Endothelial cell of umbilical vein (primary cell): ENCODE results near the gene NFU1. TPM values are rescaled to one million over a fixed set of nuclear protein-coding genes. Genes with fewer than 3 reads are reported as not detected.

Experiments
- BruUV-seq: library from RNA; stranded (reverse); fragments of 400-500 nt; replicated peaks from 2 replicates; lab custom pipeline; 2021; lab: Mats Ljungman, UMichigan
- CTCF ChIA-PET: fragments of 300-600, 350-600 bp; sonication (Branson Sonifier 250); formaldehyde crosslinking; loops from one replicate; lab custom pipeline; 2021; ENCODE audit warnings: antibody characterized with exemption, inconsistent platforms; lab: Charles Lee
- POLR2A ChIA-PET: fragments of 300-600, 350-600 bp; sonication (Branson Sonifier 250); formaldehyde crosslinking; loops from one replicate; lab custom pipeline; 2021; ENCODE audit warnings: antibody characterized with exemption, inconsistent platforms; lab: Charles Lee
- DNase-seq: peaks from one replicate; pipeline ENCODE4 v3.0.0-alpha.2; 2011; ENCODE audit warnings: low read depth, low spot score
- FAIRE-seq: peaks from 2 replicates; lab custom pipeline; 2011; peaks lifted over from hg19 to GRCh38; lab: Jason Lieb, UNC
- H2AFZ ChIP-seq: 2 replicates; pipeline ENCODE4 v1.6.0; 2012; ENCODE audit warnings: low read depth, low read length, control low read depth, inconsistent platforms
- H3K27ac ChIP-seq: 2 replicates; pipeline ENCODE4 v1.5.1; 2011; ENCODE audit warnings: low read depth, mild to moderate bottlenecking, control low read depth, low read length, moderate library complexity; ENCODE audit not compliant: insufficient read depth
- H3K27me3 ChIP-seq, 2 experiments: 2 replicates each; pipeline versions ENCODE4 v1.6.0 to v1.6.1; 2011; ENCODE audit warnings: low read length in 2 of 2, mixed read lengths in 1 of 2; ENCODE audit not compliant: control insufficient read depth in 2 of 2, insufficient read depth in 2 of 2
- H3K36me3 ChIP-seq, 2 experiments: 2 replicates in 1 of 2; 3 replicates in 1 of 2; pipeline ENCODE4 v1.5.1; 2011; ENCODE audit warnings: low read length in 2 of 2, mild to moderate bottlenecking in 1 of 2, moderate library complexity in 1 of 2; ENCODE audit not compliant: control insufficient read depth in 2 of 2, insufficient read depth in 2 of 2; ENCODE audit errors: extremely low read depth in 1 of 2
- H3K4me1 ChIP-seq: 3 replicates; pipeline ENCODE4 v1.5.1; 2011; ENCODE audit warnings: mild to moderate bottlenecking, low read length; ENCODE audit not compliant: control insufficient read depth, insufficient read depth; ENCODE audit errors: extremely low read depth
- H3K4me2 ChIP-seq: 2 replicates; pipeline ENCODE4 v1.6.1; 2011; ENCODE audit warnings: low read length, control low read depth, mixed read lengths; ENCODE audit not compliant: insufficient read depth
- H3K4me3 ChIP-seq, 3 experiments: fragments of 200-600 bp in 1 of 3; sonication (generic), shearing (Covaris generic) in 1 of 3; replicated peaks in 1 of 3; 2 replicates each; pipeline ENCODE4 v1.5.1; 2011 to 2016; ENCODE audit warnings: control low read depth in 3 of 3, low read length in 3 of 3, mild to moderate bottlenecking in 2 of 3, inconsistent platforms in 1 of 3, low read depth in 1 of 3, moderate library complexity in 1 of 3; ENCODE audit not compliant: insufficient read depth in 1 of 3
- H3K79me2 ChIP-seq: 2 replicates; pipeline ENCODE4 v1.6.0; 2012; ENCODE audit warnings: low read length, inconsistent platforms; ENCODE audit not compliant: control insufficient read depth, insufficient read depth
- H3K9ac ChIP-seq: replicated peaks from 2 replicates; pipeline ENCODE3; 2011; ENCODE audit warnings: low read length, control low read depth; ENCODE audit not compliant: insufficient read depth; ENCODE audit errors: extremely low read depth
- H3K9me1 ChIP-seq: replicated peaks from 3 replicates; pipeline ENCODE4 v1.6.0; 2011; ENCODE audit warnings: mild to moderate bottlenecking, low read length; ENCODE audit not compliant: control insufficient read depth, insufficient read depth; ENCODE audit errors: extremely low read depth
- H3K9me3 ChIP-seq: replicated peaks from 2 replicates; pipeline ENCODE4 v1.5.1; 2012; ENCODE audit warnings: low read length, inconsistent platforms; ENCODE audit not compliant: control insufficient read depth, insufficient read depth
- H4K20me1 ChIP-seq: replicated peaks from 2 replicates; pipeline ENCODE3; 2011; ENCODE audit warnings: mild to moderate bottlenecking, low read length; ENCODE audit not compliant: control insufficient read depth, insufficient read depth; ENCODE audit errors: extremely low read depth
- CTCF ChIP-seq, 2 donors: IDR thresholded peaks; 1 replicate in 1 of 2; 2 replicates in 1 of 2; pipeline ENCODE4 v1.5.1; 2011; ENCODE audit warnings: low read length in 2 of 2, mild to moderate bottlenecking in 2 of 2, moderate library complexity in 2 of 2, control low read depth in 1 of 2, inconsistent platforms in 1 of 2, low read depth in 1 of 2; ENCODE audit not compliant: insufficient read depth in 1 of 2; ENCODE audit errors: extremely low read depth in 1 of 2
- EZH2 ChIP-seq: IDR thresholded peaks from 2 replicates; pipeline ENCODE4 v1.6.1; 2012; ENCODE audit warnings: borderline replicate concordance, low read depth, mild to moderate bottlenecking, moderate library complexity, low read length, inconsistent platforms; ENCODE audit not compliant: severe bottlenecking
- FOS ChIP-seq: IDR thresholded peaks from 2 replicates; pipeline ENCODE4 v1.6.1; 2011; ENCODE audit warnings: mild to moderate bottlenecking, low read length, moderate library complexity, borderline replicate concordance; ENCODE audit not compliant: insufficient read depth
- GATA2 ChIP-seq: IDR thresholded peaks from 2 replicates; pipeline ENCODE4 v1.7.0; 2011; ENCODE audit warnings: low read depth, mild to moderate bottlenecking, moderate library complexity, mixed read lengths, low read length; ENCODE audit not compliant: insufficient read length, insufficient read depth
- JUN ChIP-seq: IDR thresholded peaks from 2 replicates; pipeline ENCODE4 v1.6.1; 2011; ENCODE audit warnings: borderline replicate concordance, low read depth; ENCODE audit not compliant: insufficient read length, insufficient read depth
- MAX ChIP-seq: IDR thresholded peaks from 2 replicates; pipeline ENCODE4 v1.6.1; 2011; ENCODE audit not compliant: insufficient read depth, insufficient read length
- MYC ChIP-seq: IDR thresholded peaks from one replicate; pipeline ENCODE4 v1.6.1; 2011; ENCODE audit warnings: mild to moderate bottlenecking, low read depth, low read length
- POLR2A ChIP-seq: IDR thresholded peaks from 2 replicates; pipeline ENCODE4 v1.6.1; 2012; ENCODE audit warnings: low read depth, mild to moderate bottlenecking, control low read depth, low read length
- POLR2AphosphoS5 ChIP-seq: IDR thresholded peaks from 2 replicates; pipeline ENCODE4 v1.6.1; 2012; ENCODE audit warnings: low read depth, mild to moderate bottlenecking, control low read depth, low read length, moderate library complexity; ENCODE audit not compliant: insufficient read depth
- dilution Hi-C: fragments of 300-500 bp; cut with MboI; formaldehyde crosslinking; loops from one replicate; pipeline ENCODE4 v1.15.0; 2019; ENCODE audit warnings: low sequenced_read_pairs; ENCODE audit not compliant: extremely low pct_ligation_motif_present
- intact Hi-C: fragments of 100-400 bp; cut with micrococcal nuclease; formaldehyde crosslinking; loops from one replicate; pipeline ENCODE4 v1.10.0; 2022
- polyA plus RNA-seq, 4 experiments: library from polyadenylated mRNA; depleted of rRNA in 3 of 4; stranded (reverse) in 3 of 4; unstranded in 1 of 4; fragments of >200 nt; gene quantifications; 2 replicates each; pipeline versions ENCODE4 v1.2.1 to v1.2.3, GENCODE V29; 2011 to 2012; ENCODE audit warnings: missing spikeins in 1 of 4
- total RNA-seq: library from RNA; stranded (reverse); gene quantifications from 2 replicates; pipeline ENCODE4 v1.2.3, GENCODE V29; 2021

Gene NFU1
- total and polyA plus RNA-seq, 2 donors (not counting 3 experiments of a cell fraction or from before 2014, with no cell fraction given), result 19.6 to 49.7 TPM

- no TSS peak for BruUV-seq
- Histone ChIP-seq H3K27ac (no peak overlapping the region), H3K27me3 (no peaks in the 10 kb centered on the region), H4K20me1 (no peaks in the 10 kb centered on the region), H3K4me2 (no peak overlapping the region), H3K36me3 (no peaks in the 10 kb centered on the region), H2AFZ (no peak overlapping the region), H3K9me3 (no peaks in the 10 kb centered on the region), H3K4me1 (no peaks in the 10 kb centered on the region), H3K9ac (no peak overlapping the region), H3K79me2 (no peaks in the 10 kb centered on the region), H3K9me1 (no peaks in the 10 kb centered on the region), H3K4me3 (no peak overlapping the region)
- CTCF ChIA-PET, result interaction anchor here (1.2 kb wide), 1 partner anchor 8 kb away, joined by 3 read pairs; no protein-coding TSS in a partner anchor
- dilution Hi-C loops, result no loop called here
- TF ChIP-seq EZH2 (no peak), CTCF (IDR thresholded peaks at IDR 0.05; ENCODE audit: extremely low read depth in 1 of 2, insufficient read depth in 1 of 2, low read depth in 1 of 2, low read length in 2 of 2) (no peak), MAX (no peak), POLR2A (no peak), FOS (no peak), POLR2AphosphoS5 (no peak), GATA2 (no peak), MYC (no peak), JUN (no peak)
- POLR2A ChIA-PET, result no interaction called here
- no peak for DNase-seq
- FAIRE-seq, result no peak
- intact Hi-C loops, result no loop called here
These were observed 19.8 kb upstream of the NFU1 start for GRCh38 chr2:69456950-69457445.
